GM21526 (cell line): ENCODE results near the gene EMID1.
"Not testable (repeated sequence)": the region's sequence is repeated elsewhere in the genome, so short reads cannot be mapped to it uniquely, and the experiment has no call there.

Source experiments
- ATAC-seq: cut with Tn5 transposase; IDR thresholded peaks from one replicate; pipeline ENCODE4 v1.9.1; 2021; ENCODE audit warnings: moderate library complexity; ENCODE audit not compliant: unreplicated experiment, low FRiP score

Gene EMID1

GRCh38 chr22:29208879-29209623 lies 3.4 kb downstream of the EMID1 start:
- ATAC-seq: no peak

GRCh38 chr22:29209624-29209929 lies 3.9 kb downstream of the EMID1 start:
- ATAC-seq: no peak

- no peak for ATAC-seq
Observed at GRCh38 chr22:29211066-29211465, 5.4 kb downstream of the EMID1 start.

GRCh38 chr22:29211466-29211865 lies 5.8 kb downstream of the EMID1 start:
- no peak for ATAC-seq

GRCh38 chr22:29212743-29213142 lies 7.0 kb downstream of the EMID1 start:
- ATAC-seq: no peak

GRCh38 chr22:29213493-29213892 lies 7.8 kb downstream of the EMID1 start:
- no peak for ATAC-seq

- no peak for ATAC-seq
Observed at GRCh38 chr22:29214232-29214631, 8.5 kb downstream of the EMID1 start.

- ATAC-seq: no peak
Observed at GRCh38 chr22:29215012-29215860, 9.5 kb downstream of the EMID1 start.

- no peak for ATAC-seq
Observed at GRCh38 chr22:29216011-29216872, 10.5 kb downstream of the EMID1 start.

- no peak for ATAC-seq
Observed at GRCh38 chr22:29216873-29217666, 11.4 kb downstream of the EMID1 start.

GRCh38 chr22:29217827-29218757 lies 12.4 kb downstream of the EMID1 start:
- no peak for ATAC-seq

GRCh38 chr22:29218758-29219408 lies 13.2 kb downstream of the EMID1 start:
- no peak for ATAC-seq

- ATAC-seq: not testable (repeated sequence)
Observed at GRCh38 chr22:29219409-29219782, 13.7 kb downstream of the EMID1 start.

- no peak for ATAC-seq
Observed at GRCh38 chr22:29219881-29220670, 14.4 kb downstream of the EMID1 start.

- no peak for ATAC-seq
Observed at GRCh38 chr22:29224121-29224858, 18.6 kb downstream of the EMID1 start.

GRCh38 chr22:29224859-29225410 lies 19.2 kb downstream of the EMID1 start:
- no peak for ATAC-seq
